ENCODE results near the gene FCGR3A. TPM values are rescaled to one million over a fixed set of nuclear protein-coding genes. Genes with fewer than 3 reads are reported as not detected.

Gene FCGR3A
- polyA plus RNA-seq, 3 donors = 35.9 to 138 (median 131) TPM

DNA sequence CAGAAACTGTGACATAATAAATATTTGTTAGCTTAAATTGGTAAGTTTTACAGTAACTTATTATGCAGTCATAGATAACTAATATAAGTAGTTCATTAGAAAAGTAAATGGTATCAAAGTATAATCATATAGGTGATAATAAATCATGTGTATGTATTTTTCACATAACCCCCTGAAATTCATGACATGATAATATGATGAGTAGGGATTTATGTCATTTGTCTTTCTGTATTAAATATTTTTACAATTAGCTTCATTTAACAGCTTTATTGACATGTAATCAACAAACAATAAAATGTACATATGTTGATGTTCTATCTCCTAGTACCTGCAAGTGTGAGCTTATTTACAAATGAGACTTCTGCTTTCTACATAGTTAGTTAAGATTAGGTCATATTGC, 54.1 kb downstream of the FCGR3A start:
- Histone ChIP-seq H4K20me1 (ENCODE audit: insufficient read depth, low read length) (no peaks in the 10 kb centered on the region), H3K9ac (ENCODE audit: insufficient read depth, low read length, poor library complexity, severe bottlenecking) (no peak overlapping the region), H3K4me1 (ENCODE audit: control insufficient read depth in 1 of 2, insufficient read depth in 2 of 2, low read length in 2 of 2) (peaks cover 35 to 36% of the 10 kb centered on the region in 2 donors), H3K4me2 (replicated peaks; ENCODE audit: extremely low read depth, low read length, poor library complexity, severe bottlenecking) (no peak overlapping the region), H3K27me3 (ENCODE audit: control insufficient read depth in 2 of 2, insufficient read depth in 2 of 2, low read length in 2 of 2) (peaks cover 8 to 9% of the 10 kb centered on the region in 2 donors), H3K4me3 (replicated peaks in 1 of 3; ENCODE audit: low read depth in 2 of 3, low read length in 3 of 3) (no peak overlapping the region), H3K79me2 (ENCODE audit: insufficient read depth, low read length) (no peaks in the 10 kb centered on the region), H3K27ac (ENCODE audit: low read depth in 1 of 2, low read length in 2 of 2) (no peak overlapping the region), H2AFZ (ENCODE audit: insufficient read depth, low read depth, low read length, poor library complexity, severe bottlenecking) (no peak overlapping the region), H3K36me3 (replicated peaks in 1 of 2; ENCODE audit: control insufficient read depth in 1 of 2, insufficient read depth in 2 of 2, low read length in 2 of 2) (no peaks in the 10 kb centered on the region), H3K9me3 (replicated peaks in 1 of 2; ENCODE audit: control insufficient read depth in 1 of 2, insufficient read depth in 1 of 2, low read length in 2 of 2) (no peaks in the 10 kb centered on the region)
- Mint-ChIP-seq H3K4me3 (no peak overlapping the region), H3K27me3 (ENCODE audit: low read depth in 3 of 3) (peaks cover 8 to 20% (median 11%) of the 10 kb centered on the region in 3 donors), H3K9me3 (peaks cover 0 to 3% (median 0%) of the 10 kb centered on the region in 7 donors), H3K4me1 (peaks cover 46% of the 10 kb centered on the region), H3K27ac (no peak overlapping the region), H3K36me3 (no peaks in the 10 kb centered on the region)
- DNase-seq = no peak
- TF ChIP-seq CTCF (IDR thresholded peaks at IDR 0.05) = no peak
- intact Hi-C loops (cut with micrococcal nuclease) = no loop called here

- H3K27ac Mint-ChIP-seq = no peak overlapping the region
- H4K20me1 ChIP-seq (ENCODE audit: insufficient read depth, low read length) = no peaks in the 10 kb centered on the region
- H3K9ac ChIP-seq (ENCODE audit: insufficient read depth, low read length, poor library complexity, severe bottlenecking) = no peak overlapping the region
- H3K36me3 Mint-ChIP-seq = peaks cover 0 to 3% of the 10 kb centered on the region in 2 donors
- DNase-seq = no peak
- peaks cover 19 to 33% (median 23%) of the 10 kb centered on the region in 3 donors for H3K27me3 Mint-ChIP-seq (ENCODE audit: low read depth in 3 of 3)
- H3K4me1 Mint-ChIP-seq = peaks cover 36% of the 10 kb centered on the region
- no peak for TF ChIP-seq CTCF (IDR thresholded peaks at IDR 0.05)
- no peaks in the 10 kb centered on the region for H3K79me2 ChIP-seq (ENCODE audit: insufficient read depth, low read length)
- no peak overlapping the region for H3K4me3 Mint-ChIP-seq
- no peaks in the 10 kb centered on the region for H3K36me3 ChIP-seq (replicated peaks in 1 of 2; ENCODE audit: control insufficient read depth in 1 of 2, insufficient read depth in 2 of 2, low read length in 2 of 2)
- H2AFZ ChIP-seq (ENCODE audit: insufficient read depth, low read depth, low read length, poor library complexity, severe bottlenecking) = no peak overlapping the region
- H3K27me3 ChIP-seq (ENCODE audit: control insufficient read depth in 2 of 2, insufficient read depth in 2 of 2, low read length in 2 of 2) = peaks cover 16 to 21% of the 10 kb centered on the region in 2 donors
- H3K9me3 ChIP-seq (replicated peaks in 1 of 2; ENCODE audit: control insufficient read depth in 1 of 2, insufficient read depth in 1 of 2, low read length in 2 of 2) = no peaks in the 10 kb centered on the region
- peaks cover 0 to 3% (median 0%) of the 10 kb centered on the region in 7 donors for H3K9me3 Mint-ChIP-seq
- H3K4me1 ChIP-seq (ENCODE audit: control insufficient read depth in 1 of 2, insufficient read depth in 2 of 2, low read length in 2 of 2) = peaks cover 24 to 26% of the 10 kb centered on the region in 2 donors
- 86% methylated on average over 2 of the region's 3 CpGs for WGBS (ENCODE audit: insufficient coverage)
- intact Hi-C loops (cut with micrococcal nuclease) = no loop called here
- H3K4me3 ChIP-seq (replicated peaks in 1 of 3; ENCODE audit: low read depth in 2 of 3, low read length in 3 of 3) = no peak overlapping the region
- no peak overlapping the region for H3K27ac ChIP-seq (ENCODE audit: low read depth in 1 of 2, low read length in 2 of 2)
- H3K4me2 ChIP-seq (replicated peaks; ENCODE audit: extremely low read depth, low read length, poor library complexity, severe bottlenecking) = no peak overlapping the region
Measured at GRCh38 chr1:161494091-161494735, 55.4 kb downstream of the FCGR3A start.

All from CD14-positive monocyte (primary cell).